Activated naive CD8-positive, alpha-beta T cell (primary cell): ENCODE data around the gene LRMDA.

Experiments used
- H3K27ac Mint-ChIP-seq: one replicate; pipeline ENCODE4 v1.8.0; 2021; ENCODE audit warnings: mixed read lengths
- H3K27me3 Mint-ChIP-seq: one replicate; pipeline ENCODE4 v1.8.0; 2021; ENCODE audit warnings: mixed read lengths
- H3K36me3 Mint-ChIP-seq: one replicate; pipeline ENCODE4 v1.8.0; 2021; ENCODE audit warnings: mixed read lengths
- H3K4me1 Mint-ChIP-seq: one replicate; pipeline ENCODE4 v1.8.0; 2021; ENCODE audit warnings: low read depth, mixed read lengths
- H3K4me3 Mint-ChIP-seq: one replicate; pipeline ENCODE4 v1.8.0; 2021; ENCODE audit warnings: mild to moderate bottlenecking, mixed read lengths
- H3K9me3 Mint-ChIP-seq: one replicate; pipeline ENCODE4 v1.8.0; 2021; ENCODE audit warnings: low read depth, mixed read lengths

Gene LRMDA

GRCh38 chr10:75547391-75548298 lies 116.2 kb downstream of the LRMDA start:
- H3K36me3 Mint-ChIP-seq = no peaks in the 10 kb centered on the region
- H3K9me3 Mint-ChIP-seq = no peaks in the 10 kb centered on the region
- H3K27me3 Mint-ChIP-seq = peaks cover 3% of the 10 kb centered on the region
- no peaks in the 10 kb centered on the region for H3K4me1 Mint-ChIP-seq
- H3K27ac Mint-ChIP-seq = no peak overlapping the region
- H3K4me3 Mint-ChIP-seq = no peak overlapping the region

GRCh38 chr10:75548356-75548755 lies 116.9 kb downstream of the LRMDA start:
- H3K9me3 Mint-ChIP-seq = no peaks in the 10 kb centered on the region
- no peaks in the 10 kb centered on the region for H3K4me1 Mint-ChIP-seq
- no peak overlapping the region for H3K4me3 Mint-ChIP-seq
- no peaks in the 10 kb centered on the region for H3K36me3 Mint-ChIP-seq
- no peak overlapping the region for H3K27ac Mint-ChIP-seq
- peaks cover 3% of the 10 kb centered on the region for H3K27me3 Mint-ChIP-seq

- H3K27ac Mint-ChIP-seq = no peak overlapping the region
- H3K27me3 Mint-ChIP-seq = peaks cover 4% of the 10 kb centered on the region
- no peak overlapping the region for H3K4me3 Mint-ChIP-seq
- no peaks in the 10 kb centered on the region for H3K36me3 Mint-ChIP-seq
- H3K4me1 Mint-ChIP-seq = no peaks in the 10 kb centered on the region
- no peaks in the 10 kb centered on the region for H3K9me3 Mint-ChIP-seq
Observed at GRCh38 chr10:75550191-75550590, 118.8 kb downstream of the LRMDA start.

GRCh38 chr10:75552171-75552570 lies 120.7 kb downstream of the LRMDA start:
- Mint-ChIP-seq H3K27me3 (peaks cover 5% of the 10 kb centered on the region), H3K4me3 (no peak overlapping the region), H3K9me3 (no peaks in the 10 kb centered on the region), H3K4me1 (no peaks in the 10 kb centered on the region), H3K36me3 (no peaks in the 10 kb centered on the region), H3K27ac (no peak overlapping the region)

- Mint-ChIP-seq H3K9me3 (peaks cover 9% of the 10 kb centered on the region), H3K27ac (no peak overlapping the region), H3K27me3 (peaks cover 5% of the 10 kb centered on the region), H3K36me3 (no peaks in the 10 kb centered on the region), H3K4me3 (no peak overlapping the region), H3K4me1 (no peaks in the 10 kb centered on the region)
Observed at GRCh38 chr10:75553550-75553949, 122.1 kb downstream of the LRMDA start.

GRCh38 chr10:75555323-75555722 lies 123.9 kb downstream of the LRMDA start:
- no peak overlapping the region for H3K27ac Mint-ChIP-seq
- H3K36me3 Mint-ChIP-seq = no peaks in the 10 kb centered on the region
- no peak overlapping the region for H3K4me3 Mint-ChIP-seq

GRCh38 chr10:75556320-75556719 lies 124.9 kb downstream of the LRMDA start:
- no peaks in the 10 kb centered on the region for H3K36me3 Mint-ChIP-seq
- peaks cover 5% of the 10 kb centered on the region for H3K27me3 Mint-ChIP-seq
- no peaks in the 10 kb centered on the region for H3K4me1 Mint-ChIP-seq
- no peak overlapping the region for H3K4me3 Mint-ChIP-seq
- peaks cover 9% of the 10 kb centered on the region for H3K9me3 Mint-ChIP-seq
- H3K27ac Mint-ChIP-seq = no peak overlapping the region

More at GRCh38 chr10:75555323-75555722, 123.9 kb downstream of the LRMDA start:
- H3K4me1 Mint-ChIP-seq = no peaks in the 10 kb centered on the region
- H3K9me3 Mint-ChIP-seq = peaks cover 9% of the 10 kb centered on the region
- H3K27me3 Mint-ChIP-seq = peaks cover 5% of the 10 kb centered on the region

GRCh38 chr10:75565286-75566251 lies 134.1 kb downstream of the LRMDA start:
- no peaks in the 10 kb centered on the region for H3K4me1 Mint-ChIP-seq
- H3K27me3 Mint-ChIP-seq = peaks cover 7% of the 10 kb centered on the region
- peaks cover 2% of the 10 kb centered on the region for H3K36me3 Mint-ChIP-seq
- no peak overlapping the region for H3K27ac Mint-ChIP-seq
- H3K9me3 Mint-ChIP-seq = no peaks in the 10 kb centered on the region
- no peak overlapping the region for H3K4me3 Mint-ChIP-seq

- no peak overlapping the region for H3K4me3 Mint-ChIP-seq
- no peak overlapping the region for H3K27ac Mint-ChIP-seq
- H3K9me3 Mint-ChIP-seq = no peaks in the 10 kb centered on the region
- peaks cover 8% of the 10 kb centered on the region for H3K27me3 Mint-ChIP-seq
- H3K4me1 Mint-ChIP-seq = no peaks in the 10 kb centered on the region
- H3K36me3 Mint-ChIP-seq = peaks cover 2% of the 10 kb centered on the region
Observed at GRCh38 chr10:75568450-75569130, 137.2 kb downstream of the LRMDA start.

GRCh38 chr10:75569506-75569905 lies 138.1 kb downstream of the LRMDA start:
- H3K4me1 Mint-ChIP-seq = no peaks in the 10 kb centered on the region
- no peaks in the 10 kb centered on the region for H3K9me3 Mint-ChIP-seq
- H3K27ac Mint-ChIP-seq = no peak overlapping the region
- no peak overlapping the region for H3K4me3 Mint-ChIP-seq
- H3K36me3 Mint-ChIP-seq = peaks cover 2% of the 10 kb centered on the region
- H3K27me3 Mint-ChIP-seq = peaks cover 11% of the 10 kb centered on the region

- H3K9me3 Mint-ChIP-seq = peaks cover 3% of the 10 kb centered on the region
- H3K4me1 Mint-ChIP-seq = no peaks in the 10 kb centered on the region
- H3K27me3 Mint-ChIP-seq = peaks cover 8% of the 10 kb centered on the region
- no peak overlapping the region for H3K27ac Mint-ChIP-seq
- H3K4me3 Mint-ChIP-seq = no peak overlapping the region
- no peaks in the 10 kb centered on the region for H3K36me3 Mint-ChIP-seq
Observed at GRCh38 chr10:75572478-75572877, 141.1 kb downstream of the LRMDA start.

GRCh38 chr10:75575940-75576339 lies 144.5 kb downstream of the LRMDA start:
- no peaks in the 10 kb centered on the region for H3K4me1 Mint-ChIP-seq
- peaks cover 2% of the 10 kb centered on the region for H3K36me3 Mint-ChIP-seq
- H3K9me3 Mint-ChIP-seq = peaks cover 3% of the 10 kb centered on the region
- H3K27me3 Mint-ChIP-seq = peaks cover 6% of the 10 kb centered on the region
- H3K4me3 Mint-ChIP-seq = no peak overlapping the region
- no peak overlapping the region for H3K27ac Mint-ChIP-seq

- H3K9me3 Mint-ChIP-seq = peaks cover 19% of the 10 kb centered on the region
- no peak overlapping the region for H3K27ac Mint-ChIP-seq
- H3K36me3 Mint-ChIP-seq = peaks cover 2% of the 10 kb centered on the region
- H3K4me3 Mint-ChIP-seq = no peak overlapping the region
- no peaks in the 10 kb centered on the region for H3K4me1 Mint-ChIP-seq
- peaks cover 1% of the 10 kb centered on the region for H3K27me3 Mint-ChIP-seq
Observed at GRCh38 chr10:75582102-75582501, 150.7 kb downstream of the LRMDA start.

GRCh38 chr10:75585294-75585693 lies 153.9 kb downstream of the LRMDA start:
- H3K36me3 Mint-ChIP-seq = no peaks in the 10 kb centered on the region

More at GRCh38 chr10:75585294-75585693, 153.9 kb downstream of the LRMDA start:
- no peak overlapping the region for H3K4me3 Mint-ChIP-seq
- H3K27me3 Mint-ChIP-seq = peaks cover 8% of the 10 kb centered on the region
- no peak overlapping the region for H3K27ac Mint-ChIP-seq
- H3K4me1 Mint-ChIP-seq = no peaks in the 10 kb centered on the region
- peaks cover 18% of the 10 kb centered on the region for H3K9me3 Mint-ChIP-seq
